Measurements from ENCODE around the gene TRPM7.
"Not testable (repeated sequence)": the region's sequence is repeated elsewhere in the genome, so short reads cannot be mapped to it uniquely, and the experiment has no call there.

Gene TRPM7

DNA sequence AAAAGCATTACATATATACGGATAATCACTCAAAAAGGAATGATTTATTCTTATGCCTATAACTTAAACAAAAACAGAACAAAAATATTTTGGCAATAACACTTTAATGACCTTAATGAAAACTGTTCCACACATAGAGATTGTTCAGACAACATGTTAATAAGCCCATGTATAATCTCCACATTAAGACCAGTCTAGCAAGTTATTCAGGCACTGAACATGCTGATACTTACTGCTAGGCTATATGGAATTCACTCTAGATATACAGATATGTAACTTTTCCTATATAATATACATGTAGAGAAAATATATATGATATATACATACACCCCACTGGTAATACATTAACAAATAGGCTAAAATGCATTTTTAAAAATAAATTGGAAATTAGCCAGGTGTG, 96.3 kb downstream of the TRPM7 start:
- no peak for DNase-seq

DNA sequence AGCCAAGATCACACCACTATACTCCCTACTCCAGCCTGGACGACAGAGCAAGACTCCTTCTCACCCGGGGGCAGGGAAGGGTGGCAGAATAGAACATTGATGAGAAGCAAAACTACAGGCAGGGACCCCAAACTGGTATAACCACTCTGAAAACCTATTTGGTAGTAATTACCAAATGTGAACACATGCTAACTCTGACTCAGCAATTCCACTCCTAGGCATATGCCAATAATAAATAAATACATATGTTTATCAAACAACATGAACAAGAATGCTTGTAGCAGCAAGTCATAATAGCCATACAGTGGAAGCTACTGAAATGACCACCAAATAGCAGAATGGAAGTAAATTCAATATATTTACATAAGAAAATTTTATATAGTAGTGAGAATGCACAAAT, 109.1 kb downstream of the TRPM7 start:
- DNase-seq: no peak

DNA sequence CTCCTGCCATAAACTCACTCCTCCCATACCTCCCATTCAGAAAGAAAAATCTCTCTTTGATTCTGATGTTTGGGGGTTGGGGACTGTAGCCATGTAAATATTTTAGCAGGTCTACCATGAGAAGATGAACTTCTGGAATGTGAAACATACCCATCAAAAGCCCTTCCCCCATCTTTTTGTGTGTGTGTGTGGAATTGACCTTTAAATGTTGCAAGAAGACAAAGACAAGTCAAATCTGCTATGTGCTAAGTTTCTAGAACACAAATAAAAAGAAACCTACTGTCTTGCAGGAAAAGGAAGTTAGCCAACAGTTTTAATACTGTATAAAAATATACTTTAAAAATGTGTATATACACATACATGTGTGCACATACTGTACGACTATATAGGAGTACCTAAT, 110.4 kb downstream of the TRPM7 start:
- no peak for DNase-seq

DNA sequence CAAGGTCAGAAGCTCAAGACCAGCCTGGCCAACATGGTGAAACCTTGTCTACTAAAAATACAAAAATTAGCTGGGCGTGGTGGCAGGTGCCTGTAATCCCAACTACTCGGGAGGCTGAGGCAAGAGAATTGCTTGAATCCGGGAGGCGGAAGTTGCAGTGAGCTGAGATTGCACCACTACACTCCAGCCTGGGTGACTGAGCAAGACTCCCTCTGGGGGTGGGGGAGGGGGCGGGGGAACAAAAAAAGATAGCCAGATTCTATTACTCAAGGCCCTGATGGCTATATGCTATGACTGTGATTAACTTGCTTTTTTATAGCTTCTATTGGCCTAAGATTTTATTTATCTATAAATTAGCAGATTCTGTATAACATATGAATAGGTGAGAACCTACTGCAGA, 112.8 kb downstream of the TRPM7 start:
- DNase-seq: not testable (repeated sequence)

DNA sequence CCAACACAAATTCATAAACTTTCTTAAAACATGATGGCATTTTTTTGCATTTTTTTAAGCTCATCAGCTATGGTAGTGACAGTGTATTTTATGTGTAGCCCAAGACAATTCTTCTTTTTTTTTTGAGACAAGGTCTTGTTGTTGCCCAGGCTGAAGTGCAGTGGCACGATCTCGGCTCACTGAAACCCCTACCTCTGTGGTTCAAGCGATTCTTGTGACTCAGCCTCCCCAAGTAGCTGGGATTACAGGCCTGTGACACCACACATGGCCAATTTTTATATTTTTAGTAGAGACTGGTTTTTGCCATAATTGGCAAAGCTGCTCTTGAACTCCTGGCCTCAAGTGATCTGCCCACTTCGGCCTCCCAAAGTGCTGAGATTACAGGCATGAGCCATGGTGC, 122.8 kb downstream of the TRPM7 start:
- DNase-seq: no peak

DNA sequence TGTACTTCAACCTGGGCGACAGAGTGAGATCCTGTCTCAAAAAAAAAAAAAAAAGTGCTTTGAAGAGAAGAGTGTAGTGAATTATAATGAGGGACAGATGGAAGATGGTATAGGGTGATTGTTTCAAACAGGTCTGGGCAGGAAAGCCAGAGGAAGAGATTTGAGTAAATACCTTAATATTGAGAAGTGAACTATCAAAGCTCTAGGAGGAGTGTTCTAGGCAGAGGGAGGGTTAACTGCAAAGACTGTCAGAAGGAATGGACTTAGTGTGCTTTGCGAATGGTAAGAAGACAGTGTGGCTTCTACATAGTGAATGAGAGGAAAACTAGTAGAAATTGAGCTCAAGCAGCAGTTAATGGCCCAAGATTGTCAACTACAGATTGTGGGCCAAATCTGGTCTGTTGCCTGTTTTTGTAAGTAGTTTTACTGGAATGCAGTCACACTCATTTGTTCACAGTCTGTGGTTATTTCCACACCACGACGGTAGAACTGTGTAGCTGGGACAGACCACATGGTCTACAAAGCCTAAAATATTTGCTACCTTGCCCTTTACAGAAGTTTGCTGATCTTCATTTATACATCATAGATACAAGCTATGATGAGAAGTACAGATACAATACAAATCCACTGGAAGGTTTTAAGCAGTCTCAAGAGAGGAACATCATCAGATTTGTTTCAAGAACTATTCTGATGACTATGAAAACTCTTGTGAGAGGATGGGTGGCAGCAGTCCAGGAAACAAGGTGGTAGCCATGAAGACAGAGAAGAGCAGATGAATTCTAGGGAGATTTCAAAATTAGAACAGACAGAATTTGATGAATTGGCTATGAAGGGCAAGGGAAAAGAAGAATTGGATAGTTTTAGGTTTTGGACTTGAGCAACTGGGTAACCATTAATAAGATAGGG, 123.6 kb downstream of the TRPM7 start:
- no peak for DNase-seq

DNA sequence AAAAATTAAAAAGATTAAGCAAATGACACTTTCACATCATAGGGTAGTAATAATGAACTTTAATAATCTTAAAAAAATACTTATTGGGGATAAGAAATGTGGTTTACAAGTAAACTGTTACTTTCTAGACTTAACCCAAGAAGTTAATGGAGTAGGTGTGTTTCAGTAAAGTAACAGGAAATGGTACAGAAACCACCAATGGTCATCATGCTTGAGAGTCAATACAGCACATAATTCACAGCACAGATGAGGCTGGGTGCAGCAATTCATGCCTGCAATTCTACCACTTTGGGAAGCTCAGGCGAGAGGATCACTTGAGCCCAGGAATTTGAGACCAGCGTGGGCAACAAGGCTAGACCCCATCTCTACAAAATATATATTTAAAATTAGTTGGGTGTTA, 128.6 kb downstream of the TRPM7 start:
- DNase-seq: no peak

DNA sequence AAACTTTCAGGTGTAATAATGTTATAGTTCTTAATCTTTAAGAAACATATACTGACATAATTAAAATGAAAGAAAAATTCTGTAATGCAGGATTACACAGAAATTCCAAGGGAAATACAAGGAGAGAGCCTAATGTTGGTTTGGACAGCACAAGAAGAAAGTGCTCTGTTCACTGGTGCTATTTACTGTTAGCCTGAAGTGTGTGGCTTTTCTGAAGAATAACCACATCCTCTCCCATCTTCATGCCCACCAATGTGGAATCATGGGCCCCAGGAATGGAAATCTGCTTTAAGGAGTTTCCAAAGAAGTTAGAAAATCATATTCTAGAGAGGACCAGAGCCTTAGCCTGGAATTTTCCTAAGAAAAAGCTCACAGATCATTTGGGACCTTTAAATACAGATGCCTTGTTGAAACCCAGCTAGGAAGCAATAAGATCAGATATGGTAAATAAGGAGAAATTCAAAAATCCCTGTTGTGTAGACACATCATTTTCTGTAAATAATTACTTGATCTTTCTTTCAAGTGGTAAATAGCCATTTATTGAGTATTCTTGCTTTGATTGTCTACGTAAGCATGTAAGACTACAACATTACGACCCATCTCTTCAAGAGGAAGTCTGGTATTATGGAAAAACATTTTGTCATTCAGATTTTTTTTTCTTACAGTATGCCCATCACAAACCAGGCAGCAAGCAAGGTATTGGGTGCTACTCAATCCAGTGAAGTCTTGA, 129.8 kb downstream of the TRPM7 start:
- no peak for DNase-seq

DNA sequence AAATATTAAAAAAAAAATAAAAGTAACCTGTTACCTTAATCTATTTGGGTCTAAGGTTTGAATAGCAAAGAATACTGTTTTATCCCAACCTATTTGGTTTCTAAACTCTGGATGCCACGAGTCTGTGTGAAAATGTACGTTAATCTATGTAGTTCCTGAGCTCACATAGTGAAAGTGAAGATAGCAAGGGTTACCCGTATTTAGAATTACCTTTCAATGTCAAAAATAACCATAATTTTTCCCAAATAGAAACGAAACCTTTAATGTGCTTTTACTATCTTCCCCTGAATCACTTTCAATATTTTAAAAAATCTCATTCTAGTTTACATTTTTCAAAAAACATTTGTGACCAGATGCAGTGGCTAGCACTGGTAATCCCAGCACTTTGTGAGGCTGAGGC, 134.4 kb downstream of the TRPM7 start:
- DNase-seq: no peak

DNA sequence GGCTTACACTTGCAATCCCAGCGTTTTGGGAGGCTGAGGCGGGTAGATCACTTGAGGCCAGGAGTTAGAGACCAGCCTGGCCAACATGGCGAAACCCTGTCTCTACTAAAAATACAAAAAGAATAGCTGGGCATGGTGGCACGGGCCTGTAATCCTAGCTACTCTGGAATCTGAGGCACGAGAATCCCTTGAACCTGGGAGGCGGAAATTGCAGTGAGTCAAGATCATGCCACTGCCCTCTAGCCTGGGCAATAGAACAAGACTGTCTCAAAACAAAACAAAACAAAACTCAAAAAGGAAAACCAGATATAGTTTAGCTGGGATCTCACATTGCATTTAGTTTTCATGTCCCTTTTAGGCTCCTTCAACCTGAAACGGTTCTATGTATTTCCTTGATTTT, 137.3 kb downstream of the TRPM7 start:
- DNase-seq: no peak

DNA sequence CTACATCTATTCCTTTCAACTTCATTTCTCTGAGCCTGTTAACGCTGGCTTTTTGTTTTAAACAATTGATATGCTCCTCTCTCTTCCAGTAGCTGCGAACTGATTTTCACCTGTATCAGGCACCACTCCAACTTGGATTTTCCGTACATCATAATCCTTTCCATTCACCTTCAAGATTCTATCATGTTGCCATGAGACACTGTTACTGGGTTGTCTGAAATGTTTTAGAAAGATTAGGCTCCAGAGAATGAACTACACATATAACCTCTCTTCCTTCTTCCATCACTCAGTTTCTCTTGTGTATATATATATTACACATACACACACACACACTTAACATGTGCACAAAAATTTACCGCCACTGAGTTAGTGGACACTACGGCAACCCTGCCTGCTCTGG, 140.0 kb downstream of the TRPM7 start, which contains the start of gene USP50:
TSS of gene USP50 (minus strand) at position 101 of the 400 bp plus-strand sequence. CDS start 141 bp downstream, outside the sequence.
- no peak for DNase-seq

DNA sequence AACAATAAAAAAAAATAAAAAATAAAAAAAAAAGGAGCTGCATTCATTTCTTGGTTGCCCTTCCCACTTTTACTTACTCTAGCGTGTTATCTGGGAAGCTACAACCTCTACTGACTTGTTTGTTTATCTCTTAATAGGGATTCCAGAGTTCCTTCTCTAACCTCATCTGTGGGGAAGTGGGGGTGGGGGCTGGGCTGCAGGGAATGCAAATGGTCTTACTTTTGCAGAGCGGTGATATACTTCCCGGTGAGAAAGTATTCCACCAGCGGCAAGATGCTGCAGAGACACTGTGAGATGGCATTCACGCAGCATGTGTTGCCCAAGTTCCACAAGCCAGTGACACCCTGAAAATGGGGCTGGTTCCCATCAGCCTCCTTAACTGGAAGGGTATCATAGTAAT, 142.2 kb downstream of the TRPM7 start:
- no peak for DNase-seq

DNA sequence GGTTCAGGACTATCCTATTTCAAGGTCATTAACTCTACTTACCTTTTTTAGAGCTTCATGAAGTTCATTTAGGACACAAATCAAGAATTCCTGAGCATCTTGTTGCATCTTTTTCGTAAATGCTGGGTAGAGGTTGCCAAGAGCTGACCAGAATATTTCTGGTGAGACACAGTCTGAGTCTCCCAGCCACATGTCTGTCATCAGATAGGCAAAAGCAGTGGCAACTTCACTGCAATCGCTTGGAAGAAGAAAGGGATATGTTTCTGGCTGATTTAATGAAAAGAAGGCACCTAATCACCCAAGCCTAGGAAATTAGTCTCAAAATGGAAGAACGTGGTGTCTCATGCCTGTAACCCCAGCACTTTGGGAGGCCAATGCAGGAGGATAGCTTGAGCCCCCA, 143.0 kb downstream of the TRPM7 start:
- DNase-seq: no peak

DNA sequence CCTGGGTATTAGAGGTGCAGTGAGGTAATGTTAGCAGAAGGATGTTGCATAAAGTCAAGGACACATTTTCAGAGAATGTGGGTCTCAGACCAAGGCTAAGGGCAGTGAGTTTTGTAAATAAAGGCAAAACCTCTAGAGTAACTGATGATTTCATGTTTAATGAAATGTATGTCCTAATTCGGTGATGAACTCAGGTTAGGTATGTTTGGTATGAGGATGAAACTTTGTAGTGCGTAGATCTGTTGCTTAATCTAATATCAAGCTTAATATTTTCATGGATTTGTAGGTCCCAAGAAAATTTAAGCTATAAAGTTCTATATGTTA, 143.7 kb downstream of the TRPM7 start:
- no peak for DNase-seq

DNA sequence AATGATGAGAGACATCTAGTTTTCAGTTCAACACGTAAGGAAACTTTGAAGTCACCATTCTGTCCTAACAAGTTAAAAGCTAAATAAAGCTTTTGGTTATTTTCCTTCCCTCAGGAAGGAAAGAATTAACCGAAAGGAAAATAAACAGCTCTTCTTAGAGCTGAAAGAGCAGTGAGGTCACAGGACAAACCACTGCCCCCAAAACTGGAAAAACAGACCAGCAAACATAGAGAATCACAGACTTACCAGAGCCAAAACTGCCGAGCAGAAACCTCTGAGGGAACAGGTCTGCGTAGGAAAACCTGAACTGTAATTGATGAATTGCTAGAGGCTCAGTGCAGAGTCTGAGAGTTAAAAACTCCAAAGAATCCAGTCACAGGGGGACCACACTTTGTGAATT, 154.8 kb downstream of the TRPM7 start:
- DNase-seq: no peak

DNA sequence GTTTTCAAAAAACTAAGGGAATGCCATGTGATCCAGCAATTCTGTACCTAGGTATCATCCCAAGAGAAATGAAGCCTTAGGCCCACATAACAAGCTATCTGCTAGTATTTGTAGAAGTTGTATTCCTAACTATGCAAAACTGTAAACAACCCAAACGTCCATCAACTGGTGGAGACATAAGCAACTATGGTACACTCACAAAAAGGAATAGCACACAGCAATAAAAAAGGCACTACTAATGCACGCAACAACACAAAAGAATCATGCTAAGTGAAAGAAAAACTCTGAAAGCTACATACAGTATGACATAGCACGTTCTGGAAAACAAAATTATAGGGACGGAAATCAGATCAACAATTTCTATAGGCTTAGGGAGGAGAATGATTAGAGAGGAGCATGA, 155.4 kb downstream of the TRPM7 start:
- DNase-seq: no peak

DNA sequence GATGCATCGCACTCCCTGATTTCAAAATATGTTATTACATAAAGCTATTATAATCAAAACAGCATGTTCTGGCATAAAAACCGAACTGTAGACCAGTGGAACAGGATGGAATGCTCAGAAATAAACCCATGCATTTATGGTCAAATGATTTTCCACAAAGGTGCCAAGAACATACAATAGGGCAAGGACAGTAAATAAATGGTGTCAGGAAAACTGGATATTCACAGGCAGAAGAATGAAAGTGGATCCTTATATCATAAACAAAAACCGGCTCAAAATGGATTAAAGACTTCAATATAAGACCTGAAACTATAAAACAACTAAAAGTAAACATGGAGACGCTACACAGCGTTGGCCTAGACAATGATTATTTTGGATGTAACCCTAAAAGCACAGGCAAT, 162.7 kb downstream of the TRPM7 start:
- no peak for DNase-seq

DNA sequence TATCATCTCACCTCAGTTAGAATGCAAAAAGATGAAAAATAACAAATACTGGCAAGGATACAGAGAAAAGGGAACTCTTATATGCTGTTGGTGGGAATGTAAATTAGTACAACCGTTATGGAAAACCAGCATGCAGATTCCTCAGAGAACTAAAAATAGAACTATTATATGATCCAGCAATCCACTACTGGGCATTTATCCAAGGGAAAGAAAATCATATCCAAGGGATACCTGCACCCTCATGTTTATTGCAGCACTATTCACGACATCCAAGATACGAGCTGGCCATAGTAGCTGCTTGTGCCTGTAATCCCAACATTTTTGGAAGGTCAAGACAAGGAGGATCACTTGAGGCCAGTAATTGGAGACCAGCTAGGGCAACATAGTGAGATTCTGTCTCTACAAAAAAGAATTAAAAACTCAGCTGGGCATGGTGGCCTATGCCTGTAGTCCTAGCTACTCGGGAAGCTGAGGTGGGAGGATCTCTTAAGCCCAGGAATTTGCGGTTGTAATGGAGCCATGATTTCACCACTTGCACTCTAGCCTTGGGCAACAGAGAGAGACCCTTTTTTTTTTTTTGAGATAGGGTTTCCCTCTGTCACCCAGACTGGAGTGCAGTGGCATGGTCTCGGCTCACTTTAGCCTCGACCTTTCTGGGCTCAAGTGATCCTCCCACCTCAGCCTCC, 166.7 kb downstream of the TRPM7 start:
- no peak for DNase-seq

DNA sequence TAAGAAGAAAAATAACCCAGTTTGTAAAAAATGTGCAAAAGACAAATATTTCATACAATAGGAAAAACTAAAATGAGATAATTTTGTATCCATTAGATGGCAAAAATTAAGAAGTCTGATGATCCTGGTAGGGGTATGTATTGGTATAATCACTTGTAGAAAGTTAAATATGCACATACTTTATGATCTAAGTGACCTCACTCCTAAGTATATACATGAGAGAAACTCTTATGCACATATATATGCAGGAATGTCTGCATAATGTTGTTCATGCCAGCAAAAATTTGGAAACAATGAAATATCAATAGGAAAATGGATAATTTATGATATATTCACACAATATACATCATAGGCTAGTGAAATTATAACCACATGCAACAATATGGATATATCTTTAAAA, 173.6 kb downstream of the TRPM7 start:
- no peak for DNase-seq
